Measurements from ENCODE around the gene PPP1R37.

The PPP1R37 gene

DNA sequence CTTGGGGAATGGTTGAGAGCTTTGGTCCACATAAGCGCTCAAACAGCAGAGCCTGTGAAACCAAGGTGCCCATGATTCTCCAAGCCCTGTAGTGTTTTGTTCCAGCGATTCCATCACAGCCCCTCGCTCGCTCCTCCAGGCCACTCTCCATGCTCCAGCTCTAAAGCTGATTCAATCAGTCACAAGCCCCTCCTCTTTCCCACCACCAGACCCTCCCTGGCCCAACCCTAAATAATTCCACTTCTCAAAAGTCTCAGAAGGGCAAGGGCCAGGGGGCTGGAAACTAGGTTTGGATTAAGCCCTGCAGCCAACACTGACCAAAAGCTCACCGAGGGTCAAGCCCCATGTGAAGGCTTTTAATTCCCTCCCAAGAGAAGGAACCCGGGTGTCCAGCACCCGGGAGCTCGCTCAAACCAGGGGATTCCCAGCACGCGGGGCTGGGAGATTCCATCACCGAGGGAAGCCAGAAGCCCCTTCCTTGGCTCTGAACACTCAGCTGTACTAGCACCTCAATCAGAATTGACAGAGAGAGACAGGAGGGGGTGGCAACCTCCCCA lies 18.2 kb upstream of the PPP1R37 start:
- H3K9me3 ChIP-seq, result no peaks in the 10 kb centered on the region
- peaks cover 0 to 59% (median 19%) of the 10 kb centered on the region in 4 donors for H3K4me1 ChIP-seq
- intact Hi-C loops (cut with DNase I; ENCODE audit: low total_unique reads), result no loop called here
- H3K27ac ChIP-seq, result peak overlapping the region; percentile 27 to 66
- TF ChIP-seq, protein P1, sequence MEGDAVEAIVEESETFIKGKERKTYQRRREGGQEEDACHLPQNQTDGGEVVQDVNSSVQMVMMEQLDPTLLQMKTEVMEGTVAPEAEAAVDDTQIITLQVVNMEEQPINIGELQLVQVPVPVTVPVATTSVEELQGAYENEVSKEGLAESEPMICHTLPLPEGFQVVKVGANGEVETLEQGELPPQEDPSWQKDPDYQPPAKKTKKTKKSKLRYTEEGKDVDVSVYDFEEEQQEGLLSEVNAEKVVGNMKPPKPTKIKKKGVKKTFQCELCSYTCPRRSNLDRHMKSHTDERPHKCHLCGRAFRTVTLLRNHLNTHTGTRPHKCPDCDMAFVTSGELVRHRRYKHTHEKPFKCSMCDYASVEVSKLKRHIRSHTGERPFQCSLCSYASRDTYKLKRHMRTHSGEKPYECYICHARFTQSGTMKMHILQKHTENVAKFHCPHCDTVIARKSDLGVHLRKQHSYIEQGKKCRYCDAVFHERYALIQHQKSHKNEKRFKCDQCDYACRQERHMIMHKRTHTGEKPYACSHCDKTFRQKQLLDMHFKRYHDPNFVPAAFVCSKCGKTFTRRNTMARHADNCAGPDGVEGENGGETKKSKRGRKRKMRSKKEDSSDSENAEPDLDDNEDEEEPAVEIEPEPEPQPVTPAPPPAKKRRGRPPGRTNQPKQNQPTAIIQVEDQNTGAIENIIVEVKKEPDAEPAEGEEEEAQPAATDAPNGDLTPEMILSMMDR (IDR thresholded peaks at IDR 0.05), result no peak
- H3K36me3 ChIP-seq, result peaks cover 14 to 27% (median 15%) of the 10 kb centered on the region in 3 donors
- no peak for DNase-seq
- no peaks in the 10 kb centered on the region for H3K27me3 ChIP-seq
- H3K4me3 ChIP-seq, result peak overlapping the region in 1 of 2 donors; percentile 57

DNA sequence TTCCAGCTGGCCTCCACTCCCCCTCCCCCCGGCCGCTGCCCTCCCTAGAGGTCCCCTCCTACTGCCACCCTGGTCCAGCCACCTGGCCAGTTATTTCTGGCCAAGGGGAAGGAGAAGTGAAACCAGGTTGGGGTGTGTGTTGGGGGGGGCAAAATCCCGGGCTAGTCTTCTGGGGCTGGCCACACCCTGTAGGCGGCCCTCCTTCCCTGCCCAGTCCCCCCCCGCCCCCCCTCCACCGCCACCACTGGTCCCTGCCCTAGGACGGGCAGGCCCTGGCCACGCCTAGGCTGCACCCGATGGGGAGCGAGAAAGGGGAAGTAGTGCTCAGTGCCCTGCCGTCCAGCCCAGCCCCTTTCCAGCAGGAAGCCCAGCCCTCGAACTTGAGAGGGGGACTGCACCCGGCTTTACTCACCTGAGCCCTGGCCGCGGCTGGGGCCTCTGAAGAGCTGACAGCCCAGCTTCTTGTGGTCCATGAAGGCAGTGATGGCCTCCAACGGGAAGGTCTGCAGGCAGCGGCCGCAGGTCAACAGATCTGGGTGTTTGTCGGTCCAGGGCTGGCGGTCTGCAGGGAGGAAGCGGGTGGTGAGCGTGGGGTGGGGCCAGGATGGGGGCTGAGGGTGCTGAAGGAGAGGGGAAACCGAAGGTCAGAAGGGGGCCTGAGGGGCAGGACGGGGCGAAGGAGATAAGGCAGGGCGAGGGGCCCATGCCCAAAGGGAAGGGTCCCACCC lies 17.5 kb upstream of the PPP1R37 start:
- peaks cover 0 to 62% (median 25%) of the 10 kb centered on the region in 4 donors for H3K4me1 ChIP-seq
- H3K9me3 ChIP-seq, result no peaks in the 10 kb centered on the region
- no peaks in the 10 kb centered on the region for H3K27me3 ChIP-seq
- peak; percentile 76 to 88 for DNase-seq
- H3K36me3 ChIP-seq, result peaks cover 7 to 20% (median 8%) of the 10 kb centered on the region in 3 donors
- intact Hi-C loops (cut with DNase I; ENCODE audit: low total_unique reads), result no loop called here
- peak overlapping the region; percentile 52 to 57 for H3K4me3 ChIP-seq
- TF ChIP-seq, protein P1 (IDR thresholded peaks at IDR 0.05), result no peak
- H3K27ac ChIP-seq, result peak overlapping the region; percentile 27 to 66

DNA sequence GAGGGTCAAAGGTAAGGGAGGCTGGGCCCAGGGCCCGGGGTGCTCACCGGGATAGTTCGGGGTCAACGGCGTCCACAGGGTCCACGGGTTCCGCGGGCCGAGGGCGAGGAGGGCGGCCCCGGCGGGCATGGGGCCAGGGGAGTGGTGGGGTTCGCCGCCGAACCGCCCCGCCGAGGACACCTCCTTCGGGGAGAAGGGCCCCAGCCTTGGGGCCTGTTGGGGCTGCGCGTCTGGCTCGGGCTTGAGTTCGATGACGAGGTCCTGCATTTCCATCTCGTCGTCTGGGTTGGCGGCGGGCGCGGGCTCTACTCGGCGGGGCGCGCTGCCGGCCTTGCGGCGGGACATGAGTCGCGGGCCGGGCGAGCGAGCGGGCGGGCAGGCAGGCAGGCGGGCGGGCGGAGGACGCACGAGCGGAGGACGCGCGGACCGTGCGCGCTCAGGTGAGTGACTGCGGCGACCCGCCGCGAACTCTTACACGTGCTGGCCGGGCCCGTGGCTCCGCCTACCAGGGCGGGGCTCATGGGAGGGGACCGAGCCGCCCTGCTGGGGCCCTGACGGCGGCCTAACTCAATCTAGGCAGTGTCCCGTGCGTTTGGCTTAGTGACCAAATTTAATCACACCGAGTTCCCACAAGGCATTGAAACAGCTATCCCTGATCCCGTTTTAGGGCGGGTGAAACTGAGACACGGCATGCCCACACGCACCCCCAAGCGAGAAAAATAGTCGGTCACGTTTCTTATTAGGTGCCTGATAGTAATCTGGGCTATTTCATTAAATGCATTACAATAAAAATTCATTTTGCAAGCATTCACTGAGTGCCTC lies 16.7 kb upstream of the PPP1R37 start, which contains the start of gene ZNF296:
Gene ZNF296 (minus strand): TSS at position 450 of the 822 bp plus-strand sequence. CDS start 105 bp downstream, at position 345.
- peak; percentile 73 to 86 for DNase-seq
- Histone ChIP-seq H3K27me3 (no peaks in the 10 kb centered on the region), H3K36me3 (peaks cover 0 to 12% (median under 1%) of the 10 kb centered on the region in 3 donors), H3K27ac (peak within 1 kb of the TSS; percentile 27 to 66), H3K4me3 (peak within 1 kb of the TSS; percentile 52 to 57), H3K4me1 (peaks cover 0 to 63% (median 29%) of the 10 kb centered on the region in 4 donors), H3K9me3 (no peaks in the 10 kb centered on the region)
- TF ChIP-seq, protein P1 (IDR thresholded peaks at IDR 0.05), result no peak
- intact Hi-C loops (cut with DNase I; ENCODE audit: low total_unique reads), result no loop called here

DNA sequence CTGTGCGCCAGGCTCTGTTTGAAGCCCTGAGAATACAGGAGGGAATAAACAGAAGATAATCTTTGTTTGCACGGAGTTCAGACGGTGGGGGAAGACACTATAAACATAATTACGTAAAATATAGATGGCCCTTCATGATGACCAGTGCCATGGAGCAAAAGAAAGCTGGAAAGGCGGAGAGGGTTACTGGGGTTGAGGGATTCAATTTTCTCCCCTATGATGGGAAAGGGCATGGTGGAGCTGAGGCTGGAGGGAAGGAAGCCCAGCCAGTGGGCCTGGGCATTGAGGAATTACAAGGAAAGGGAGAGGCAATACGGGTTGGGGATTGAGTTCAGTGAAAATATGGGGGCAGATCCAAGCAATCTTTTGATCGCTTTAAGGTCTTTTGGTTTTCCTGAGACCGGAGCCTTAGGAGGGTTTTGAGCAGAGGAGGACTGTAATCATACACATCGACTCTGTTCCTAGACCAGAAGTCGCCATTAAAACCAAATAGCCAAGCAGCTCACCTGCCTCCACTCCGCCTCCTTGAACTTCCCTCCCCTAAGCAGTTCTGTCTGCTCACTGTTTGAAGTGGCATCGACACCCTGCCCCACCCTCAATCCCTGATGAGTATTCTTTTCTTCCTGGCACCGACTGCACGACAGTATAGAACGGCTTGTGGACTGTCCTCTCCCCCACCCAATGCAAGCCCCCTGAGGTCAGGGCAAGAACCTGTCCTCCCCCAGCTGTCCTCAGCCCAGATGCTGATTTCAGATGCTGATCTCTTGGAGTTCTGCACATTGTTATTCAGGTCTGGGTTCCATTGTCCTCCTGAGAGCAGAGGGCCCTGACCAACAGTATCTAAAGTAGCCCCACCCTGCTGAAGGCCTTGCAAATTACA lies 15.9 kb upstream of the PPP1R37 start:
- Histone ChIP-seq H3K27ac (peak overlapping the region; percentile 27 to 66), H3K36me3 (peaks cover 0 to 11% (median 4%) of the 10 kb centered on the region in 3 donors), H3K4me1 (peaks cover 0 to 56% (median 29%) of the 10 kb centered on the region in 4 donors), H3K27me3 (no peaks in the 10 kb centered on the region), H3K9me3 (no peaks in the 10 kb centered on the region), H3K4me3 (peak overlapping the region; percentile 52 to 57)
- TF ChIP-seq, protein P1 (IDR thresholded peaks at IDR 0.05), result no peak
- DNase-seq, result no peak
- intact Hi-C loops (cut with DNase I; ENCODE audit: low total_unique reads), result no loop called here

Data from tibial artery (tissue), 4 donors.